Activated CD4-positive, alpha-beta T cell treated with anti-CD3 and anti-CD28 coated beads, Interleukin-10, Interleukin-2, amounts not matched to agents 100 ng/mL and 50 ng/mL, durations not matched to agents 16 hours and 8 hours (primary cell): Measurements from ENCODE around the gene ARHGAP42.

Source experiments
- DNase-seq: peaks from one replicate; pipeline ENCODE4 v3.0.0-alpha.2; 2020

ARHGAP42 gene

DNA sequence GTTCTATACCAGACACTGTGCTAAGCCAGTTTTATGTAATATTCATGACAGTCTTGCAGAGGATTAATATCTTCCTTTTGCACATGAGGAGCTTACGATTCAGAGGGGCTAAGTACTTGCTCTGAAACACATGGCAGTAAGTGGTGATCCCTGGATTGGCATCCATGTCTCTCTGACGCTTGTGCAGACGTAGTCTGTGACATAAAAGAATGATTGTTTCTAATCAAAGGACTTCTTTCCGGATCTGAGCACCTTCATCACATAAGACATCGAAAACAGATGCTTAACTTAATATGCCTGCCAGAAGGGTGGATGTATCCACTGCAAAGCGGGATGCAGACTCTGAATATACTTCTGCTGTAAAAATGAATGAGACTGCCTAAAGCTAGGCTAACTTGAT is 74.8 kb downstream of the ARHGAP42 start:
- no peak for DNase-seq

GRCh38 chr11:100766764-100767163 is 79.7 kb downstream of the ARHGAP42 start:
- DNase-seq = no peak

DNA sequence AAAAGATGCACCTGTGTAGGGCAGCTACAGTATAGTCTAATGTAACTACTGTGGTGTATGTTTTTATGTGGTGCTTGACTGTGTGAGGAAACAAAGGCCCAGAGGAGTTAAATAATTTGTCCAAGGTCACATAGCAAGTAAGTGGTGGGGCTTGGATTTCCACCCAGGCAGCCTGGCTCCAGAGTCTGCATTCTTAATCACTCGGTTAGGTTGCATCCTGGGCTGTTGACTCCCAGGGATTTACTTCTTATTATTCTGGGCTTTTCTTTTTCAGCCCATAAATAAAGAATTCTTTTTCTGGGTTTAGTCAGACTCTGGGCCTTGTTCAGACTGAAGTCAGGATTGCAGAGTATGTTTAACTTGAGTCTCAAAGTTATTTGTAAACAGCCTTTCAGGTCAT is 82.1 kb downstream of the ARHGAP42 start:
- no peak for DNase-seq

DNA sequence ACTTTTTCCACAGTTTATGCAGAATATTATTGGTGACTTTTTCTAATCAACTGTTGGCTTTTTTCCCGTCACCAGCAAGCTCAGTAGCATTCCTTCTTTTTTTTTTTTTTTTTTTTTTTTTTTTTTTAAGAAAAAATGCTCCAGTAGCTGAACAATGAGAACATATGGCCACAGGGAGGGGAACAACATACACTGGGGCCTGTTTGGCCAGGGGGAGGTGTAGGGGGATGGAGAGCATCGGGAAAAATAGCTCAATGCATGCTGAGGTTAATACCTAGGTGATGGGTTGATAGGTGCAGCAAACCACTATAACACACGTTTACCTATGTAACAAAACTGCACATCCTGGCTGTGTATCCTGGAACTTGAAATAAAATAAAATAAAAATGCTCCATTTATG is 82.5 kb downstream of the ARHGAP42 start:
- DNase-seq = no peak

- no peak for DNase-seq
Measured at GRCh38 chr11:100774132-100774531, 87.0 kb downstream of the ARHGAP42 start.

DNA sequence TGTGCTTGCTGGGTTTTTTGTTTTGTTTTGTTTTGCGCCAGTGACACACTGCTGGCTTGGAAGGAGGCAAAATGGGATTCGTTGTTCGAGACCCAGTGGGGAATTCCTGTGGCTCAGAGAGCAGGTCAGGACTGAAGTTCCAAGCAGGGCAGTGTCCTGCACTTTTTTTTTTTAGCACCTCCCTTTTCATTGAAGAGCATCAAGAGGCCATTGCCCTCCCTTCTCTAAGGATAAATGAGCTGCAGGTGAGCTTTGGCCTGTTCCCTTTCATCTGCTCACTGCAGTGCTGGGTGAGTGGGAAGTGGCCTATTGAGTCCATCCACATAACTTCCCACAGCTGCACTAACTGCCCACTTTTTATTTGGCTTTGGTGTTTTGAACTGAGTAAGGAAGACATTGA is 87.8 kb downstream of the ARHGAP42 start:
- no peak for DNase-seq

- no peak for DNase-seq
Measured at GRCh38 chr11:100776212-100776896, 89.3 kb downstream of the ARHGAP42 start.

DNA sequence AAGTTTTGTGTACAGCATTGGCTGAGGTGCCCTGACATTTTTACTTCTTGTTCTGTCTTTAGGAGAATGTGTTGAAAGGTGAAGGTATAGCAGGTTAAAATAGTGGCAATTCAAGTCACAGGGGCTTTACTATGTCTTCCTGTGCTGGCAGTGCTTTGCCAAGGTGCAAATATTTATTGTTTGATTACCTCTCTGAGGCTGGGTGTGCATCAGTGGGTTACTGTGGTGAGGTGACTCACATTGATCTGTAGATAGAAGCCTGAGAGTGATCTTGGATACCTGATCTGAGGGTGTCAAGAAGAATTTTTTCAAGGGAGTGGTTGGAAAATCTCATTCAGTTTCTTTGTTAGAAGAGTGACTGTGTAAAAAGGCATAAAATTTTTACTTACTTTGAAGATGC is 90.0 kb downstream of the ARHGAP42 start:
- DNase-seq = no peak

GRCh38 chr11:100777736-100778135 is 90.6 kb downstream of the ARHGAP42 start:
- DNase-seq = no peak

DNA sequence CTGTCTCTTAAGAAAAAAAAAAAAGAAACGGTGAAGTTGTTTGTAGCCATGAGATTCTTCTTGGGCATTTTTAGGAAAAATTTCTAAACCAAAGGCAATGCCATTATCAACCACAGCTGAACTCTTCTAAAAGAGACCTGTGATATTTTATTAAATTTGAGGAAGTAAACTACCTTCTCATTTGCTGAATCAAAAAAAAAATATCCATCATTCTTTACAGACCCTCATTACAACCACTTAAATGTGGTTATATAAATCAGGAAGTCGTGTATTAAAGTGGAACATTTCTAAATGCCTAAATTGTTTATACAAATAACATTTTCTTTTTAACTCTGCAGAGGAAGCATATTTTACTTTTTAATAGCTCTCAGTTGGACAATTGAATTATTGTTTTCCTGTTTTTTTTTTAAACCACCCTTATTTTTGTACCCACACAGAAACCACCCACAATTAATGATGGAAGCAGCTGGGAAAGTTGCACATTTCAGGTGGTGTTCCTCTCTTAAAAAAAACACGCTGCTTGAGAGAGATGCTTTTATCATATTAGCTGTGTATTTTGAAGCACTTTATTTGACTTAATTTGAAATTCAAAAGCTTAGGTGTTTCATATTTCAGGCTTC is 91.2 kb downstream of the ARHGAP42 start:
- no peak for DNase-seq

DNA sequence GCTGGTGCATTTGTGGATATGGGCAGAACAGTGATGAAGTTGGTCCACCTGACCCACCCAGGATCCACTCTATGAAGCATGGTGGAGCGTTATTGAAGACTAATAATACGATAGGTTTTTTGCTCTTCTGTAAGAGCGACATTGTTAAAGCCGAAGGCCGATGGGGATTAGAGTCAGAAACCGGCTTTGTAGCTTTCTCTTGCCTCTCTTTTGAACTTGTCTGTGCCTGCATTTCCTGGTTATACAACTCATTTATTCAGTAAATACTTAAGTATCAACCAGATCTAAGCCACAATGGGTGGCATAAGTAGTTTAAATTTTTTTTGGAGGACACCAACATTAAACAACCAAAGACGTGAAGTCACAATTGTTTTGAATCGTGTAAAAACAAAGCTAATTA is 93.4 kb downstream of the ARHGAP42 start:
- no peak for DNase-seq

DNA sequence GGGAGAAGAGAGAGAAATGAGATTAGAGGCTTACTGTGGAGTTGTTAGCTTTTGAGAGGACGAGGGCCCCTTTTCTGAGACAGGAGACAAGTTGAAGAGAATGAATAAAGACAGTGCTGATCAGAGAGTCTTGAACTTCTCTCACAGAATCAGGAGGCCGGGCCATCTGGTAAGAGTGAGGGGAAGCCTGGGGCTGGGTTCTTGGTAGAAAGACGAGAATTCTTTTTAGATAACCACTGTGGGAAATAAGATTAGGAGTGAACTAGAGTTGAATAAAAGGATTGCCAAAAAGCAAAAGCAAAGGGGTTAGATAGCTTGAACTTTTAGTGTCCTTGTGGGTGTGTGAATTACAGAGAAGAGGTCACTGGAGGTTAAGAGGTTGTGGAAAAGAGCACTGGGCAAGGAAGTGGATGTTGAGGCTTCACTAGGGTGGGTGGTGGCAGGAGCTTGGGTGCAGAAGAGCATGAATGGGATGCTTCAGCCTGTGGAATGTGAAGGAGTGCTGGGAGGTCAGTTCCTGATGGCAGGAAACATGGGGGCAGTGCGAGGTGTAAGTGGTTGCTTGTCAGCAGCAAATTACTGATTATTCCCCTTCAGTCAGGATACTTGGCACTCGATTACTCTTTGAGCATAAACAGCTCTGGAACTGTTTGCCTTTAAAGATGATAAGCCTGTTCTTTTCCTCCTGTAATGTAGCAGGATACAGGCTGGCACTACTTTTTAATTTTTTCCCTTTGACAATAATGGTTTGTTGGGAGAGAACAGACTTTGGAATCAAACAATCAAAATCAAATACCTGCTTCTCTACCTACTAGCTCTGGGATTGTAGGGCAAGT is 98.3 kb downstream of the ARHGAP42 start:
- no peak for DNase-seq

GRCh38 chr11:100788561-100789295 is 101.6 kb downstream of the ARHGAP42 start:
- DNase-seq = no peak

GRCh38 chr11:100789500-100789899 is 102.4 kb downstream of the ARHGAP42 start:
- DNase-seq = no peak

DNA sequence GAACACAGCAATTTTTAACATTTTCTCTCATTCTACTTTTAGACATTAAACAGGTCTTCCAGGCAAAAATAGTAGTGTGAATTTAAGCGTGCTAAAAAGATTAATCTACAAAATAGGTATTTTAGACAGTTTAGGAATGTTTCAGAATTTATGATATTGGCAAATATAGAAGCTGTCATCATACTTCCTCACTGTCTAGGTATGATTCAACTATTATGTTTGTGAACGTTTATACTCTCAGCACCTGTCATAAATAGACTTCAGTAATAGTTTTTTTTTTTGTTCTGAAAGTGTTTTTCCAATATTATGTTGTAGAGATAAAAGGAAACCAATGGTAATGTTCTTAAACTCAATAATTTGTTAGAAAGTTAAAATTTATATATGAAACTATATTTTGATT is 103.0 kb downstream of the ARHGAP42 start:
- DNase-seq = no peak

DNA sequence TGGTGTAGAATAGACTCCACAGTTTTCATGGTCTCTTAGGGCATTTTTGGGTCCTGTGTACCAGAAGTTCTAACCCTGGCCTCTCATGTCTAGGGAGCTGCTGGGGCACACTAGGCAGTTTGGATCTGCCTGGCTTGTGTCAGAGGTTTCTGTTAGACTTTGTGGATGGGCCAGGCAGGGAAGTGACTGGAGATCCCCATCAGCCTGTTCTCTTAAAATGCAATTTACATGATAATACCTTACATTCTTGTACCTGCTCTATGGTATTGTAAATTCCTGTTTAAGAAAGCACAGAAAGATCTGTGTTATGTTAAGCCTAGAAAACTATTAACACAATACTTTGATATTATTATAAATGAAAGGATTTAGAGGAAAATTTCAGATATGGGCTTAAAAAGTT is 104.0 kb downstream of the ARHGAP42 start:
- no peak for DNase-seq

DNA sequence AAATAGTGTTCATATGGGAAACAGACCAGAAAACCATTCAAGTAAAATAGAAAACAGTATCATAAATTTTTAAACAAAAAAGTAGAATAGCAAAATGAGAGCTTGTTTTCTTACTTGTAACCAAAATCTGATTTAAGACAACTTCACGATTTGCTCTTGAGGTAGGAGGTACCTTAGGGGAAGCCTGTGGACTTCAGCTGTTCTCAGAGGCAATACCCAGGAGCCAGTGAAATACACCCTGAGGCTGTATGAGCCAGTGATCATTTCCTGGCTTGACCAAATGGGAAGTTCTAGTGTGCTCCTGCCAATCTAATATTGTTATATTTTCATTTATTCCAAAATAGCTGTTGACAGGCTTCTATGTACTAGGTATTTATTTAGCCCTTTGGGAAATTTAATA is 104.8 kb downstream of the ARHGAP42 start:
- no peak for DNase-seq

DNA sequence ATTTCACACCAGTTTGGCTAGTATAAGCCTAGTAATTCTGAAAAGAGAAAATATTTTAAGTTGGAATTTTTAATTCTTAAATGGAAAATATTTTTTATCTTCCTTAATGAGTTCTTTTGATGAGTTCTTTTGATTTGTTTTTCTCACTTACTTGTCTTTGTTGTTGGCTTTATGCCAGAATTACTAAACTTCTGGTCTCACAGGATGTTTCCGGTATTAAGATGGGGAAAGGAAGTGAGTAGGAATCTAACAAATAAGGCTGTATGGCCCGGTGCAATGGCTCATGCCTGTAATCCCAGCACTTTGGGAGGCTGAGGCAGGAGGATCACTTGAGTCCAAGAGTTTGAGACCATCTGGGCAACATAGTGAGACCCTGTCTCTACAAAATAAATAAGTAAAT is 106.4 kb downstream of the ARHGAP42 start:
- no peak for DNase-seq

DNA sequence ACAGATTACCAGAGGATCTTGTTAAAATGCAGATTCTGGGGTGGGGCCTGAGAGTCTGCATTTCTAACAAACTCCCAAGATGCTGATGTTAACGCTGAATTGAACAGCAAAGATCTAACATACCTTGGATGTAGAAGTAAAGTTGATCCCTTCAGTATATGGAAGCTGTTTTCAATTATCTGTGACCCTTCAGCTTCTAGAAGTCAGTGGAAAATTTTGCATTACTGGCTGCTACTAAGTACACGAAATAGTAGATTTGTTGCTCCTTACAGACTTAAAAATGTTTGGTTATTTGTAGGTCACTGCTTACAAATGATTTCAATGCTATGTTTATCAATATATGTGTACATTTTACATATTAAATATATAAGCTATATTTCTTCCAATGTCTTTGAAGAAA is 107.4 kb downstream of the ARHGAP42 start:
- no peak for DNase-seq

GRCh38 chr11:100799445-100799844 is 112.4 kb downstream of the ARHGAP42 start:
- no peak for DNase-seq

- DNase-seq = no peak
Measured at GRCh38 chr11:100800202-100800601, 113.1 kb downstream of the ARHGAP42 start.

- DNase-seq = no peak
Measured at GRCh38 chr11:100801225-100801999, 114.3 kb downstream of the ARHGAP42 start.
